HG02884 (cell line): ENCODE results near the gene OR2V2.
A peak's percentile ranks its signal among the peaks of the same experiment; 100 is the strongest.
"Not testable (repeated sequence)": the region's sequence is repeated elsewhere in the genome, so short reads cannot be mapped to it uniquely, and the experiment has no call there.

Experiments
- ATAC-seq: cut with Tn5 transposase; IDR thresholded peaks from one replicate; pipeline ENCODE4 v1.9.1; 2021; ENCODE audit warnings: mild to moderate bottlenecking, moderate library complexity; ENCODE audit not compliant: unreplicated experiment

The OR2V2 gene

GRCh38 chr5:181142054-181142453 lies 5.3 kb upstream of the OR2V2 start:
- ATAC-seq = no peak

GRCh38 chr5:181145133-181145532 lies 2.3 kb upstream of the OR2V2 start:
- no peak for ATAC-seq

- no peak for ATAC-seq
These were observed 2.0 kb downstream of the OR2V2 start for GRCh38 chr5:181149355-181149754.

- ATAC-seq = no peak
These were observed 2.7 kb downstream of the OR2V2 start for GRCh38 chr5:181149806-181150733.

- ATAC-seq = no peak
These were observed 3.8 kb downstream of the OR2V2 start for GRCh38 chr5:181151146-181151545.

GRCh38 chr5:181152406-181152805 lies 5.0 kb downstream of the OR2V2 start:
- ATAC-seq = no peak

- ATAC-seq = no peak
These were observed 6.4 kb downstream of the OR2V2 start for GRCh38 chr5:181153814-181154213.

- ATAC-seq = no peak
These were observed 9.4 kb downstream of the OR2V2 start for GRCh38 chr5:181156758-181157157.

GRCh38 chr5:181158869-181159268 lies 11.5 kb downstream of the OR2V2 start:
- ATAC-seq = no peak

- peak; percentile 84 for ATAC-seq
These were observed 12.1 kb downstream of the OR2V2 start for GRCh38 chr5:181159286-181160151.

GRCh38 chr5:181160152-181160754 lies 12.9 kb downstream of the OR2V2 start:
- ATAC-seq = peak; percentile 50

GRCh38 chr5:181160755-181161533 lies 13.6 kb downstream of the OR2V2 start:
- not testable (repeated sequence) for ATAC-seq

- no peak for ATAC-seq
These were observed 14.3 kb downstream of the OR2V2 start for GRCh38 chr5:181161534-181162175.

- ATAC-seq = no peak
These were observed 16.2 kb downstream of the OR2V2 start for GRCh38 chr5:181163487-181164075.

GRCh38 chr5:181164076-181164952 lies 16.9 kb downstream of the OR2V2 start:
- ATAC-seq = no peak

- no peak for ATAC-seq
These were observed 19.7 kb downstream of the OR2V2 start for GRCh38 chr5:181166812-181167733.

- ATAC-seq = no peak
These were observed 20.6 kb downstream of the OR2V2 start for GRCh38 chr5:181167814-181168488.
